ENCODE measurements around the gene CTBP2. TPM values are rescaled to one million over a fixed set of nuclear protein-coding genes. Genes with fewer than 3 reads are reported as not detected.

CTBP2 gene
- total and polyA plus RNA-seq, 8 donors, result 71.2 to 90.0 (median 84.1) TPM

GRCh38 chr10:125174360-125174759 is 14.0 kb upstream of the CTBP2 start:
- no peaks in the 10 kb centered on the region for H3K36me3 ChIP-seq
- no peaks in the 10 kb centered on the region for H3K4me1 ChIP-seq
- intact Hi-C loops (cut with DNase I), result no loop called here
- peaks cover 0 to 22% of the 10 kb centered on the region in 2 donors for H3K27me3 ChIP-seq
- H3K9me3 ChIP-seq, result no peaks in the 10 kb centered on the region
- DNase-seq (no peak), ATAC-seq (no peak)
- H3K27ac ChIP-seq, result no peak overlapping the region
- TF ChIP-seq, protein P1, sequence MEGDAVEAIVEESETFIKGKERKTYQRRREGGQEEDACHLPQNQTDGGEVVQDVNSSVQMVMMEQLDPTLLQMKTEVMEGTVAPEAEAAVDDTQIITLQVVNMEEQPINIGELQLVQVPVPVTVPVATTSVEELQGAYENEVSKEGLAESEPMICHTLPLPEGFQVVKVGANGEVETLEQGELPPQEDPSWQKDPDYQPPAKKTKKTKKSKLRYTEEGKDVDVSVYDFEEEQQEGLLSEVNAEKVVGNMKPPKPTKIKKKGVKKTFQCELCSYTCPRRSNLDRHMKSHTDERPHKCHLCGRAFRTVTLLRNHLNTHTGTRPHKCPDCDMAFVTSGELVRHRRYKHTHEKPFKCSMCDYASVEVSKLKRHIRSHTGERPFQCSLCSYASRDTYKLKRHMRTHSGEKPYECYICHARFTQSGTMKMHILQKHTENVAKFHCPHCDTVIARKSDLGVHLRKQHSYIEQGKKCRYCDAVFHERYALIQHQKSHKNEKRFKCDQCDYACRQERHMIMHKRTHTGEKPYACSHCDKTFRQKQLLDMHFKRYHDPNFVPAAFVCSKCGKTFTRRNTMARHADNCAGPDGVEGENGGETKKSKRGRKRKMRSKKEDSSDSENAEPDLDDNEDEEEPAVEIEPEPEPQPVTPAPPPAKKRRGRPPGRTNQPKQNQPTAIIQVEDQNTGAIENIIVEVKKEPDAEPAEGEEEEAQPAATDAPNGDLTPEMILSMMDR (IDR thresholded peaks at IDR 0.05), result no peak
- H3K4me3 ChIP-seq, result no peak overlapping the region

- TF ChIP-seq, protein P1 (IDR thresholded peaks at IDR 0.05), result no peak
- Histone ChIP-seq H3K36me3 (no peaks in the 10 kb centered on the region), H3K4me1 (no peaks in the 10 kb centered on the region), H3K4me3 (no peak overlapping the region), H3K9me3 (no peaks in the 10 kb centered on the region), H3K27me3 (peaks cover 0 to 22% of the 10 kb centered on the region in 2 donors), H3K27ac (no peak overlapping the region)
- intact Hi-C loops (cut with DNase I), result no loop called here
- no peak for ATAC-seq
- DNase-seq, result no peak
Observed at GRCh38 chr10:125172694-125173093, 12.3 kb upstream of the CTBP2 start.

DNA sequence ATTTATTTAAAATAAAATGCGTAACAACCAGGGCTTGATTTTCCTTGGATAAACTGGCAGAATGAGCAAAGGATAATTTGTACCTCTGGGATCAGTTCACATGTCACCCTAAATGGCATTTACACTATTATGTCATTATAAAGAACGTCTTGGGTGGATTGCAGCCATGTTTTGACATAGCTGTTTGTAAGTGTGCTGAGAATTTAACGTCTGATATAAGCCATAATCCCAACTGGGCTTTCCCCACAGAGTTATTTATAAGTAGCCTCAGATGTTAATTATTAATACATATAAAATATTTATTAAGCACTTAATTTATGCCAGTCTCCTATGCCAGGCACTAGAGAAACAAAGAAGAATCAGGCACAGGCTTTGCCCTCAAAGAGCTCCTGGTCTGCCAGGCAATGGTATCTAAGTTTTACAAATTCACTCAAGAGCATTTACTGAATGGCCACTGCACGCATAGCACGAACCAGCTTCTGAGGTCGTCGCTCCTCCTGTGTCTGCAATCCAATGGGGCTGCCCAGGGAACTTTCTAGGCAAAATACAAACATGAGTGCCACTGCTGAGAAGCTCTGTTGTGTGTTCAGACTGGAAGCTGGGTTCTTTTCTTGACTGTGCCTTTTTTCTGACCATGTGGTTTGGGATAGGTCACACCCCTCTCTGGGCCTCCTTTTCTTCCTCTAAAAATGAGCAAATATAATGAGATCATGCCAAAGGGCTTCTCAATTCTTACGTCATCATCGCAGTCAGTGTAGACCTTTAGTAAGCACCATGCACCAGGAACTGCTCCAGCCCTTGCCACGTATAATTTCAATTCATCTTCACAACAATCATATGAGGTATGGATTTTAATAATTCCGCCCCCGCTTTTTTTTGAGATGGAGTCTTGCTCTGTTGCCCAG is 11.3 kb upstream of the CTBP2 start:
- no peak for DNase-seq
- peaks cover 0 to 22% of the 10 kb centered on the region in 2 donors for H3K27me3 ChIP-seq
- no peak overlapping the region for H3K4me3 ChIP-seq
- intact Hi-C loops (cut with DNase I), result no loop called here
- no peak overlapping the region for H3K27ac ChIP-seq
- TF ChIP-seq, protein P1 (IDR thresholded peaks at IDR 0.05), result no peak
- ATAC-seq, result no peak
- no peaks in the 10 kb centered on the region for H3K36me3 ChIP-seq
- H3K4me1 ChIP-seq, result no peaks in the 10 kb centered on the region
- H3K9me3 ChIP-seq, result no peaks in the 10 kb centered on the region

- no peaks in the 10 kb centered on the region for H3K4me1 ChIP-seq
- TF ChIP-seq, protein P1 (IDR thresholded peaks at IDR 0.05), result no peak
- ATAC-seq, result no peak
- intact Hi-C loops (cut with DNase I), result no loop called here
- H3K9me3 ChIP-seq, result no peaks in the 10 kb centered on the region
- no peak overlapping the region for H3K27ac ChIP-seq
- H3K36me3 ChIP-seq, result no peaks in the 10 kb centered on the region
- H3K4me3 ChIP-seq, result no peak overlapping the region
- H3K27me3 ChIP-seq, result peaks cover 0 to 12% of the 10 kb centered on the region in 2 donors
- DNase-seq, result no peak
Observed at GRCh38 chr10:125169915-125170314, 9.6 kb upstream of the CTBP2 start.

DNA sequence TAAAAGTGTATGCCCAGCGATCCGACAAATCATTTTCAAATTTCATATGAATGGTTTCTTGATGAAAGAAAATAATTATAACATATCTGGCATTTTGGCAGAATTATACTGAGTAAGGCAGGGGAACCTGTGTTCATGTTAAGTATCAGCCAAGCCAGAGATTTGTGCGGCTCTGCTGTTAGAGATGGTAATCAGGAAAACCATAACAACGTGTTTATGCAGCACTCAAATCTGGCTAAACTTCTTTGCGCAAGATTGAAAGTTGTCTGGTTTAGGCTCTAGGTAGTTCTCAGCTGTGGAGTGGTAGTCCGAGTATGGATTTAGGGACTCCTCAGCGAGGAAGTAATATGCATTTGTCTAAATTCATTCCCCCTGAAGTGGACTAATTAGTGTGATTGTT is 8.9 kb upstream of the CTBP2 start:
- TF ChIP-seq, protein P1 (IDR thresholded peaks at IDR 0.05), result no peak
- no peak for ATAC-seq
- Histone ChIP-seq H3K27ac (no peak overlapping the region), H3K4me1 (no peaks in the 10 kb centered on the region), H3K4me3 (no peak overlapping the region), H3K27me3 (peaks cover 0 to 6% of the 10 kb centered on the region in 2 donors), H3K9me3 (no peaks in the 10 kb centered on the region), H3K36me3 (no peaks in the 10 kb centered on the region)
- no peak for DNase-seq
- intact Hi-C loops (cut with DNase I), result no loop called here

Measured in left lung (tissue), 10 donors.